Retinal pigment epithelial cell (primary cell): ENCODE data around the gene CHP2.
"Not testable (repeated sequence)": the region's sequence is repeated elsewhere in the genome, so short reads cannot be mapped to it uniquely, and the experiment has no call there.

Source experiments
- DNase-seq: peaks from one replicate; pipeline ENCODE4 v3.0.0-alpha.2; 2010; ENCODE audit warnings: low read depth
- H3K4me3 ChIP-seq: 2 replicates; pipeline ENCODE4 v1.5.1; 2011; ENCODE audit warnings: mild to moderate bottlenecking, low read length, control low read depth, moderate library complexity
- CTCF ChIP-seq: conservative IDR thresholded peaks from 2 replicates; pipeline ENCODE4 v1.5.1; 2011; ENCODE audit warnings: low read depth, low read length, control low read depth, inconsistent platforms

Gene CHP2

GRCh38 chr16:23729503-23730424 lies 25.1 kb upstream of the CHP2 start:
- no peak overlapping the region for H3K4me3 ChIP-seq
- no peak for TF ChIP-seq CTCF
- no peak for DNase-seq

- TF ChIP-seq CTCF, result no peak
- H3K4me3 ChIP-seq, result no peak overlapping the region
- DNase-seq, result no peak
These were observed 20.5 kb upstream of the CHP2 start for GRCh38 chr16:23734176-23734893.

- DNase-seq, H3K4me3 ChIP-seq: not testable (repeated sequence)
These were observed 17.3 kb upstream of the CHP2 start for GRCh38 chr16:23737423-23738028.

GRCh38 chr16:23739516-23739915 lies 15.3 kb upstream of the CHP2 start:
- H3K4me3 ChIP-seq, result no peak overlapping the region
- DNase-seq, result no peak
- no peak for TF ChIP-seq CTCF

- no peak for DNase-seq
- TF ChIP-seq CTCF, result no peak
- H3K4me3 ChIP-seq, result no peak overlapping the region
These were observed 13.0 kb upstream of the CHP2 start for GRCh38 chr16:23741675-23742303.

- no peak for TF ChIP-seq CTCF
- DNase-seq, result no peak
These were observed 12.1 kb upstream of the CHP2 start for GRCh38 chr16:23742766-23743165.

GRCh38 chr16:23745263-23745662 lies 9.6 kb upstream of the CHP2 start:
- DNase-seq, result no peak
- TF ChIP-seq CTCF, result no peak
- no peak overlapping the region for H3K4me3 ChIP-seq

More at GRCh38 chr16:23742766-23743165, 12.1 kb upstream of the CHP2 start:
- H3K4me3 ChIP-seq, result no peak overlapping the region
